Measurements from ENCODE around the gene RTP5. TPM values are rescaled to one million over a fixed set of nuclear protein-coding genes. Genes with fewer than 3 reads are reported as not detected.
"Not testable (repeated sequence)": the region's sequence is repeated elsewhere in the genome, so short reads cannot be mapped to it uniquely, and the experiment has no call there.

Gene RTP5
- total RNA-seq = under 1 TPM in 1 of 3 donors, not detected in 2; 0.15 TPM

DNA sequence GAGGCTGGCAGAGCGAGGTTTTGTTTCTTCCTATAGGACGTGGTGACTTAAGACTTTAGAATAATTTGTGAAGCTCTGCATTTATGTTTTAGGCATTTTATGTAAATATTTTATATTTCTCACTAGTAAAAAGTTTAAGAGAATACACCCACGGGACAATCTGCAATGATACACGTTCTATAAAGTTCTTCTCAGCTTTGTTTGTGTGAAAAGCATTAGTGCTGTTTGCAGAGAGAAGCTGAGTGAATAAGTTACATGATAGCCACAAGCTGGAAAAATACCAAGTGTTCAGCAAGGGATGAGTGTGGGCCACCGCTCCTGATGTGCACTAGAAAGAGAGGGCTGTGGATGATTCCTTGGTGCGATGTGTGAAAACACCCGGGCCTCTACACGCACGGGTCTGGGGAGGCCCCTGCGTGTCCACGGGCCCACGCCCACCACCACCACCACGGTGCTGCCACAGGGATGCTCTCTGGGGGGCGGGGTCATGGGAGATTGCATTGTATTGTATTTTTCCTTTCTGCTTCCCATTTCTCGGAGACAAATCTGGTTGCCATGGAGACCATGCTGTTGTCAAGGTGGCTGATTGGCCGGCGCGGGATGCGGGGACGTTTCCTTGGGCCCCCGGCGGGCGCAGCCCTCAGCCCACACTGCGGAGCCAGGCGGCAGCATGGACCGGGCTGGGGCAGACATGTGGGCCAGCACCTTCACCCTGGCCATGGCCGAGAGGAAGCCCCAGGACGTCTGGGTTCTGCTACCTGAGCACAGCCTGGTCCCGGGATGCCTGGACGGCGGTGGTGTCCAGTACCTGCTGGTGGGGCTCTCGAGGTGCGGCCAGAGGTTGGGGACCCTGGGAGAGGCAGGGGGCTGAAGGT, at the start of gene RTP5:
RTP5 (plus strand) TSS at position 643 of the 875 bp plus-strand sequence; CDS start at position 671, 28 bp downstream.
- intact Hi-C loops (cut with DNase I; ENCODE audit: low total_unique reads) = no loop called here
- Histone ChIP-seq H3K27me3 (peaks cover 0 to 61% of the 10 kb centered on the region in 2 donors), H3K4me3 (no peak within 1 kb of the TSS), H3K4me1 (no peaks in the 10 kb centered on the region), H3K9me3 (no peaks in the 10 kb centered on the region), H3K36me3 (no peaks in the 10 kb centered on the region), H3K27ac (no peak within 1 kb of the TSS)
- TF ChIP-seq POLR2AphosphoS5 (IDR thresholded peaks at IDR 0.05) (no peak), POLR2A (IDR thresholded peaks at IDR 0.05) (no peak), CTCF (IDR thresholded peaks at IDR 0.05) (no peak)
- no peak for DNase-seq (ENCODE audit: low spot score in 2 of 2)

DNA sequence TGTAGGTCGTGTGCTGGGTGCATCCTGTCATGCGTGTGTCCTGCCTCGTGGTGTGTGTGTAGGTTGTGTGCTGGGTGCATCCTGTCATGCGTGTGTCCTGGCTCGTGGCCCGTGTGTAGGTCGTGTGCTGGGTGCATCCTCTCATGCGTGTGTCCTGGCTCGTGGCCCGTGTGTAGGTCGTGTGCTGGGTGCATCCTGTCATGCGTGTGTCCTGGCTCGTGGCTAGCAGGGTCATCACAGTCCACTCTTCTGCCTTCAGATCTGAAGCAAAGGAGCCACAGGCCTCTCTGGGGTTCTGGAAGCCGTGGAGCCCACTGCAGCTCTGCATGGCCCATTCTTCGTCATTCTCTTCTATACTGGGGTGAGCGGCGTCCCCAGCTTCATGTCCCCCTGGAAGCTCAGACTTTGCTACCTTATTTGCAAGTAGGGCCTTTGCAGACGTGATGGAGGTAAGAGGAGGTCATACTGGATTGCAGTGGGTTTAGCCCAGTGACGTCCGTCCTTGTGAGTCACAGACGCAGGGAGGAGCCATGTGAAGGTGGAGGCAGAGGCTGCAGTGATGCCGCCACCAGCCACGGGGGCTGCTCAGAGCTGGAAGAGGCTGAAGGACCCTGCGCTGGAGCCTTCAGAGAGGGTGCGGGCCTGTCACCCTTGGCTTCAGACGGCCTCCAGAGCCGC, 49.4 kb upstream of the RTP5 start:
- not testable (repeated sequence) for H3K9me3 ChIP-seq, H3K4me1 ChIP-seq, H3K27ac ChIP-seq, H3K36me3 ChIP-seq, H3K4me3 ChIP-seq
- peaks cover 0 to 35% of the 10 kb centered on the region in 2 donors for H3K27me3 ChIP-seq
- intact Hi-C loops (cut with DNase I; ENCODE audit: low total_unique reads) = loop anchor here (5.0 kb wide), 1 partner anchor 693 kb away; no protein-coding TSS in a partner anchor
- DNase-seq (ENCODE audit: low spot score in 2 of 2) = peak in 1 of 2 donors; percentile 44

DNA sequence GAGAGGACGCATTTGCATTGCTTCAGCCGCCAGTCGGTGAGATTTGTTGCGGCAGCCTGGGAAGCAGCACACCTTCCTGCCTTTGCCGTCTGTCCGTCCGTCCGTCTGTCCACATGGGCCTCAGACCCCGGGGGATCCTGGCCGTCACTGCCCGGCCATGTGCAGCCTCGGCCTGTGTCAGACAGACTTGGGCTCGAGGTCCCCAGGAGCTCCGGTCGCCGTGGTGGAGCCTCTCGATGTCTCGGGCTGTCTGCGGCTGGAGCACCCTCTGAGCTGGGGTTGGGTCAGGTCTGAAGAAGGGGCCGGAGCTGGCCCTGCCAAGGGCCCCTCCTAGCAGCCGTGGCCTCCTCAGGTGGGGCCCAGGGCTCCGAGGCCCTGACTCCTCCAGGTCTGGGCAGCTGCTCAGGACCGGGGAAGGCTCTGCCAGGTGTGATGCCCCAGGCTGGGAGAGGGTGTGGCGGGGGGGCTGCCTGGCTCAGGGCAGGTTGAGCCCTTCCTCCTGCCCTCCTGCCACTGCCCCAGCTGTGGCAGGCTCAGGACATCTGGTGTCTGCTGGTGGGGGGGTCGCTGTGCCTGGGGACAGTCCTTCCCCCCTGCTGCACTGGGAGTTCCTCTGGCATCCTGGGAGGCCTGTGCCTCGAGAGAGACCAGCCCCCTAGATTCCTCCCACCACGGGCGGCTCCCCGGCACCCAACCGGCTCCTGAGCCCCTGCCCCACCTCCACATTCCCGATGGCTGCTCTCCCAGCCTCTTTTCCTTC, 48.7 kb upstream of the RTP5 start:
- H3K27ac ChIP-seq = no peak overlapping the region
- no peak overlapping the region for H3K4me3 ChIP-seq
- no peak for TF ChIP-seq POLR2A (IDR thresholded peaks at IDR 0.05)
- TF ChIP-seq POLR2AphosphoS5 (IDR thresholded peaks at IDR 0.05) = no peak
- TF ChIP-seq CTCF (IDR thresholded peaks at IDR 0.05) = no peak
- peak in 1 of 2 donors; percentile 48 for DNase-seq (ENCODE audit: low spot score in 2 of 2)
- no peaks in the 10 kb centered on the region for H3K9me3 ChIP-seq
- intact Hi-C loops (cut with DNase I; ENCODE audit: low total_unique reads) = no loop called here
- H3K27me3 ChIP-seq = peaks cover 0 to 30% of the 10 kb centered on the region in 2 donors
- H3K36me3 ChIP-seq = no peaks in the 10 kb centered on the region
- H3K4me1 ChIP-seq = no peaks in the 10 kb centered on the region

- H3K27me3 ChIP-seq = peaks cover 0 to 21% of the 10 kb centered on the region in 2 donors
- no peaks in the 10 kb centered on the region for H3K36me3 ChIP-seq
- H3K4me1 ChIP-seq = no peaks in the 10 kb centered on the region
- peaks cover 1 to 3% of the 10 kb centered on the region in 2 donors for H3K9me3 ChIP-seq
- peak overlapping the region in 1 of 3 donors; percentile 31 for H3K4me3 ChIP-seq
- no peak overlapping the region for H3K27ac ChIP-seq
- peak in 1 of 2 donors; percentile 40 for DNase-seq (ENCODE audit: low spot score in 2 of 2)
- intact Hi-C loops (cut with DNase I; ENCODE audit: low total_unique reads) = no loop called here
- no peak for TF ChIP-seq POLR2A (IDR thresholded peaks at IDR 0.05)
- no peak for TF ChIP-seq POLR2AphosphoS5 (IDR thresholded peaks at IDR 0.05)
- TF ChIP-seq CTCF (IDR thresholded peaks at IDR 0.05) = no peak
Measured at GRCh38 chr2:241821460-241822263, 47.9 kb upstream of the RTP5 start.

DNA sequence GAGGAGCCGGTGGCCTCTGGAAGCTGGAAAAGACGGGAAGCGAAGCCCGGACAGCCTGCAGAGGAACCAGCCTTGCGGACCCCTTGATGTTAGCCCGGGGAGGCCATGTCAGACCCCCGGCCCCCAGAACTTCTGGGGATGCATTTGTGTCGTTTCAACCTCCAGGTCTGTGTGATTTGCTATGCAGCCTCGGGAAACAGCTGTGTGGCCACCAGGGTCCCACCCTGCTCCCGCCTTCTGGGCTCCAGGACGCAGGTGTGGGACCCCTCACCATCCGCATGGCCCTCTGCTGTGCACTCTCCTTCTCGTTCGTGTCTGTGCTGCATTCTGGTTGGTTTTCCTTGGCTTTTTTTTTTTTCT, 47.3 kb upstream of the RTP5 start:
- no peaks in the 10 kb centered on the region for H3K4me1 ChIP-seq
- no peak overlapping the region for H3K4me3 ChIP-seq
- no peak overlapping the region for H3K27ac ChIP-seq
- H3K9me3 ChIP-seq = peaks cover 7 to 9% of the 10 kb centered on the region in 2 donors
- no peak for TF ChIP-seq CTCF (IDR thresholded peaks at IDR 0.05)
- no peak for TF ChIP-seq POLR2A (IDR thresholded peaks at IDR 0.05)
- no peak for TF ChIP-seq POLR2AphosphoS5 (IDR thresholded peaks at IDR 0.05)
- no peak for DNase-seq (ENCODE audit: low spot score in 2 of 2)
- peaks cover 0 to 15% of the 10 kb centered on the region in 2 donors for H3K27me3 ChIP-seq
- intact Hi-C loops (cut with DNase I; ENCODE audit: low total_unique reads) = no loop called here
- H3K36me3 ChIP-seq = no peaks in the 10 kb centered on the region

DNA sequence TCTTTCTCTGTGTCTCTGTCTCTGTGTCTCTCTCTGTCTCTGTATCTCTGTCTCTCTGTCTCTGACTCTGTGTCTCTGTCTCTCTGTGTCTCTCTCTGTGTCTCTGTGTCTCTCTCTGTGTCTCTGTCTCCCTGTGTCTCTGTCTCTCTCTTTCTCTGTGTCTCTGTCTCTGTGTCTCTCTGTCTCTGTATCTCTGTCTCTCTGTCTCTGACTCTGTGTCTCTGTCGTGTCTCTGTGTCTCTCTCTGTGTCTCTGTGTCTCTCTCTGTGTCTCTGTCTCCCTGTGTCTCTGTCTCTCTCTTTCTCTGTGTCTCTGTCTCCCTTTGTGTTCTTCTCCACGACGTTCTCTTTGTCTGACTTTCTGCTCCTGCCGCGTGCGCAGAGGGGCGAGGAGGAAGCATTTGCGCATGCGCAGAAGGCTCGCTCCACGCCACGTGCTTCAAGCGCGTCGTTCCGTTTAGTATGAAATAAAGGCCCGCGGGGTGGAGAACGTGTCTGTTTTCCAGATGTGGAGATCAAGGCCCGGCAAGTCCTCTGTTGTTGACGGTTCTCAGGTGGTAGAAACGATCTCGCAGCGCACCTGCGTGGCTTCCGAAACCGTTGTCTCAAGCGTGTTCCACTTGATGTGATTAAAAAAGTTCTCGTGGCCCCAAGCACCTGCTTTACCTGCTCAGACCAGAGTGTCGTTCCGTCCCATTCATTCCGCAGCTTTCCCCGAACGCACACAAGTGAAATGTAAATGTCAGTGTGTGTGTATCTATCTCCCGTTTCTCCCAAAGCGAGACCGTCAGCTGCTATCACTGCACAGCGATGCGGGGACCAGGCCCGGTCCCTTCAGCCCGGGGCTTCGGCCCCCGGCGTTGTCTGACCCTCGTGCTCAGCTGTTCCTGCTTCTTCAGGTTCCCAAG, 45.7 kb upstream of the RTP5 start:
- DNase-seq (ENCODE audit: low spot score in 2 of 2); H3K4me3 ChIP-seq; H3K27ac ChIP-seq; H3K27me3 ChIP-seq; H3K36me3 ChIP-seq; H3K4me1 ChIP-seq; intact Hi-C loops (cut with DNase I; ENCODE audit: low total_unique reads): not testable (repeated sequence)
- peaks cover 7 to 12% of the 10 kb centered on the region in 2 donors for H3K9me3 ChIP-seq

All from breast epithelium (tissue), 4 donors.